GM15510 (cell line): Measurements from ENCODE around the gene CACNA2D1.

Experiments used
- POLR2A ChIP-seq: IDR thresholded peaks from 3 replicates; pipeline ENCODE4 v1.6.1; 2011; ENCODE audit warnings: borderline replicate concordance; ENCODE audit not compliant: insufficient read length; ENCODE audit errors: extremely low read depth

CACNA2D1 gene

GRCh38 chr7:82172017-82172416, 271.6 kb downstream of the CACNA2D1 start:
- TF ChIP-seq POLR2A = no peak

- no peak for TF ChIP-seq POLR2A
Measured at GRCh38 chr7:82167558-82168314, 275.8 kb downstream of the CACNA2D1 start.

- no peak for TF ChIP-seq POLR2A
Measured at GRCh38 chr7:82166260-82167015, 277.1 kb downstream of the CACNA2D1 start.

GRCh38 chr7:82164813-82165212, 278.8 kb downstream of the CACNA2D1 start:
- no peak for TF ChIP-seq POLR2A

GRCh38 chr7:82164410-82164809, 279.2 kb downstream of the CACNA2D1 start:
- TF ChIP-seq POLR2A = no peak

GRCh38 chr7:82163586-82163985, 280.0 kb downstream of the CACNA2D1 start:
- TF ChIP-seq POLR2A = no peak

- TF ChIP-seq POLR2A = no peak
Measured at GRCh38 chr7:82162289-82162688, 281.3 kb downstream of the CACNA2D1 start.

GRCh38 chr7:82158327-82158726, 285.2 kb downstream of the CACNA2D1 start:
- TF ChIP-seq POLR2A = no peak

- no peak for TF ChIP-seq POLR2A
Measured at GRCh38 chr7:82156893-82157292, 286.7 kb downstream of the CACNA2D1 start.

- TF ChIP-seq POLR2A = no peak
Measured at GRCh38 chr7:82156168-82156567, 287.4 kb downstream of the CACNA2D1 start.

- TF ChIP-seq POLR2A = no peak
Measured at GRCh38 chr7:82154728-82155127, 288.8 kb downstream of the CACNA2D1 start.

- TF ChIP-seq POLR2A = no peak
Measured at GRCh38 chr7:82153776-82154175, 289.8 kb downstream of the CACNA2D1 start.

- no peak for TF ChIP-seq POLR2A
Measured at GRCh38 chr7:82152858-82153257, 290.7 kb downstream of the CACNA2D1 start.

GRCh38 chr7:82146491-82146890, 297.1 kb downstream of the CACNA2D1 start:
- no peak for TF ChIP-seq POLR2A

- no peak for TF ChIP-seq POLR2A
Measured at GRCh38 chr7:82142263-82142864, 301.2 kb downstream of the CACNA2D1 start.
